Testis (tissue), 3 donors: ENCODE data around the gene GRAMD1B. TPM values are rescaled to one million over a fixed set of nuclear protein-coding genes. Genes with fewer than 3 reads are reported as not detected.

Experiments
- DNase-seq: peaks from one replicate; pipeline ENCODE4 v3.0.0-alpha.2; 2019
- H3K27ac ChIP-seq, 2 donors: fragments of 200-600 bp; sonication (generic); one replicate each; pipeline ENCODE4 v1.5.1; 2019
- H3K27me3 ChIP-seq: fragments of 200-600 bp; sonication (generic); one replicate; pipeline ENCODE4 v1.5.1; 2019
- H3K36me3 ChIP-seq: fragments of 200-600 bp; sonication (generic); one replicate; pipeline ENCODE4 v1.5.1; 2017; ENCODE audit warnings: low read depth; ENCODE audit errors: missing control alignments
- H3K4me1 ChIP-seq: fragments of 200-600 bp; sonication (generic); one replicate; pipeline ENCODE4 v1.5.1; 2019
- H3K4me3 ChIP-seq, 2 donors: fragments of 200-600 bp; sonication (generic); one replicate each; pipeline ENCODE4 v1.5.1; 2017 to 2019
- H3K9me3 ChIP-seq: fragments of 200-600 bp; sonication (generic); one replicate; pipeline ENCODE4 v1.5.1; 2017
- POLR2A ChIP-seq: fragments of 450-650 bp; IDR thresholded peaks from one replicate; pipeline ENCODE4 v1.6.1; 2017; ENCODE audit warnings: antibody characterized with exemption, mild to moderate bottlenecking, moderate library complexity
- WGBS, 2 donors: methylation state at CpG; one replicate each; pipeline ENCODE4 v1.1.5; 2018; 5-methylcytosine and 5-hydroxymethylcytosine counted together
- intact Hi-C: fragments of 100-400 bp; cut with DNase I; formaldehyde crosslinking; loops from one replicate; pipeline ENCODE4 v1.15.1; 2023; ENCODE audit warnings: low total_unique reads
- polyA plus RNA-seq: library from polyadenylated mRNA; stranded (reverse); fragments of 350-450 nt; fragmentation: Illumina TruSeq; extraction: RNeasy Lipid Tissue Mini Kit (QIAGEN cat#74804); gene quantifications from one replicate; pipeline ENCODE4 v1.2.3, GENCODE V29; 2014; ENCODE audit warnings: low read depth, low replicate concordance; ENCODE audit not compliant: insufficient read depth
- total RNA-seq, 2 donors: library from RNA; depleted of rRNA; stranded (reverse); fragments of >200 nt; gene quantifications; one replicate each; pipeline ENCODE4 v1.2.3, GENCODE V29; 2016
- TF ChIP-seq, protein P1 (sequence below), 3 experiments: fragments of 450-650 bp in 2 of 3; fragments of 200-600 bp in 1 of 3; sonication (generic) in 1 of 3; IDR thresholded peaks; one replicate each; pipeline ENCODE4 v1.5.1; 2016 to 2019; ENCODE audit warnings: antibody characterized with exemption in 3 of 3, mild to moderate bottlenecking in 2 of 3, moderate library complexity in 1 of 3

The GRAMD1B gene
- total and polyA plus RNA-seq, 3 donors from 2014 or later, result 48.1 to 78.9 (median 48.9) TPM

DNA sequence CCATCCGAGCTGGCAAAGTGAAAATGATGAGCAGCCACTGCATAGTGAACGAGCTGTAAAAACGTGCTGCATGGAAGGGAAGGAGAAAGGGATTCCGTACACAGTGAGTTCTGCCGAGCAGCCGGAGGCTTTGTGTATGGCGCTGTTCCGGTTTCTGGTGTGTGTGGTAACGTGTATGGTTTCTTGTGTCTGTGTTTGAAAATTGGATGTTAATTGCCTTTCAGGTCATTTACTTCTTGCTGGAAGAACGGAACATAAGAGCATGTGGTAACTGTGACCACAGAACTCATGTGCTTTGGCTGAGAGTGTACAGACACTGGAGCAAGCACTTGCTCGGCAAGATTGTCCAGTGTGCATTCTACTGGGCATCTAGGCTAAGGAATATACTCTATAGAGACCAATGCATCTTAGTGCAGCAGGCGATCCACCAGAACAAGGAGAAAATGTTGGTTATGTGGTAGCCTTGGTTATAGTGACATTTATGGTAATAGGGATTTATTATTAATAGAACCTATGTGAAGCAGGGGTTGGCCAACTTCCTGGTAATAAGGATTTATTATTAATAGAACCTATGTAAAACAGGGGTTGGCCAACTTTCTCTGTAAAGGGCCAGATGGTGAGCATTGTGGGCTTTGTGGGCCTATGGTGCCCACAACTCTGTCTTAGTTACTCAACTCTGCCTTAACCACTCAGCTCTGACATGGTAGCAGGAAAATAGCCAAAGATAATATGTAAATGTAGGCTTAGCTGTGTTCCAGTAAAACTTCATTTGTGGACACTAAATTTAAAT lies 49.2 kb downstream of the GRAMD1B start:
- H3K36me3 ChIP-seq, result no peaks in the 10 kb centered on the region
- no peak overlapping the region for H3K27ac ChIP-seq
- no peaks in the 10 kb centered on the region for H3K27me3 ChIP-seq
- intact Hi-C loops, result loop anchor here (5.0 kb wide), 2 partner anchors 72 to 177 kb away; no protein-coding TSS in a partner anchor
- peaks cover 15% of the 10 kb centered on the region for H3K4me1 ChIP-seq
- TF ChIP-seq, protein P1, sequence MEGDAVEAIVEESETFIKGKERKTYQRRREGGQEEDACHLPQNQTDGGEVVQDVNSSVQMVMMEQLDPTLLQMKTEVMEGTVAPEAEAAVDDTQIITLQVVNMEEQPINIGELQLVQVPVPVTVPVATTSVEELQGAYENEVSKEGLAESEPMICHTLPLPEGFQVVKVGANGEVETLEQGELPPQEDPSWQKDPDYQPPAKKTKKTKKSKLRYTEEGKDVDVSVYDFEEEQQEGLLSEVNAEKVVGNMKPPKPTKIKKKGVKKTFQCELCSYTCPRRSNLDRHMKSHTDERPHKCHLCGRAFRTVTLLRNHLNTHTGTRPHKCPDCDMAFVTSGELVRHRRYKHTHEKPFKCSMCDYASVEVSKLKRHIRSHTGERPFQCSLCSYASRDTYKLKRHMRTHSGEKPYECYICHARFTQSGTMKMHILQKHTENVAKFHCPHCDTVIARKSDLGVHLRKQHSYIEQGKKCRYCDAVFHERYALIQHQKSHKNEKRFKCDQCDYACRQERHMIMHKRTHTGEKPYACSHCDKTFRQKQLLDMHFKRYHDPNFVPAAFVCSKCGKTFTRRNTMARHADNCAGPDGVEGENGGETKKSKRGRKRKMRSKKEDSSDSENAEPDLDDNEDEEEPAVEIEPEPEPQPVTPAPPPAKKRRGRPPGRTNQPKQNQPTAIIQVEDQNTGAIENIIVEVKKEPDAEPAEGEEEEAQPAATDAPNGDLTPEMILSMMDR (IDR thresholded peaks at IDR 0.05), result no peak
- TF ChIP-seq POLR2A, result no peak
- no peak overlapping the region for H3K4me3 ChIP-seq
- H3K9me3 ChIP-seq, result no peaks in the 10 kb centered on the region
- DNase-seq, result no peak
- 73 to 76% methylated on average over 12 of the region's 12 CpGs for WGBS, 2 donors

DNA sequence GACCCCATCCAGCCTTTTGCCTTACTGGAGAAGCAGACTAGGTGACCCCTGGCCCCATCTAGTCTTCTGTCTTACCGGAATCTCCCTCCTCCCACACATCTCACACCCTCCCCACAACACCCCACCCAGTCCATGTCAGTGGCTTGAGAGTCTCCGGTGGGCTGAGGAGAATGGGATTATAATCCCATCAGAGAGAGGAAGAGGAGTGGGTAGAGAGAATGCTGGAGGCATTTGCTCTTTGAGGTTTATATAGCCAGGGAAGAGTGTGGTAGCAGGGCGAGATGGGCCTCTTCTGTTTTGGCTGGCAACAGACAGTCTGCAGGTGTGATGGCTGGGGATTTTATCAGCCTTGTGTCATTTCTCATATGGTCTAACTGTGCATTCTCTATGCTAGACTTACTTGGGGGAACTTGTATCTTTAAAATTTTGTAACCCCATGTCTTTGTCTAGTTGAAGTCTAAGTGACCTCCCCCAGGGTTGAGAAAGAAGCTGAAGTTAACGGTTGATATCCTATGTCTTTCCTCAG lies 50.3 kb downstream of the GRAMD1B start:
- intact Hi-C loops, result no loop called here
- 59 to 71% methylated on average over 4 of the region's 4 CpGs for WGBS, 2 donors
- H3K4me1 ChIP-seq, result peaks cover 6% of the 10 kb centered on the region
- no peak overlapping the region for H3K4me3 ChIP-seq
- no peak for TF ChIP-seq POLR2A
- TF ChIP-seq, protein P1 (IDR thresholded peaks at IDR 0.05), result no peak
- no peak for DNase-seq
- H3K27me3 ChIP-seq, result no peaks in the 10 kb centered on the region
- H3K36me3 ChIP-seq, result no peaks in the 10 kb centered on the region
- no peaks in the 10 kb centered on the region for H3K9me3 ChIP-seq
- no peak overlapping the region for H3K27ac ChIP-seq

DNA sequence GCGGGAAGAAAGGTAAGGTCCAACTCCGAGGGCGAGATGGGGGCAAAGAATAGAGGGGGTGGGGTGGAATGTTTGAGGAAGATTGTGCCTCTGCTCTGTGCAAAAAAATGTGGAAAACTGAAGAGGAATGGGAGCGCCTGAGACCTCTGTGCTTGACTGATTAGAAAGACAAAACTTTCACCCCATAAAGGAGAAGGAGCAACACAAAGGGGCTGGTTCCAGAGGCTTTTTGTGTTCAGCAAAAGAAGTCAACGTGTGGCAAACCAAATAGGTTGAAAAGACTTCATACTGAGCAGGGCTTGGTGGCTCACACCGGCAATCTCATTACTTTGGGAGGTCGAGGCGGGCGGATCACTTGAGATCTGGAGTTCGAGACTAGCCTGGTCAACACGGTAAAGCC lies 50.8 kb downstream of the GRAMD1B start:
- H3K9me3 ChIP-seq, result no peaks in the 10 kb centered on the region
- H3K36me3 ChIP-seq, result no peaks in the 10 kb centered on the region
- TF ChIP-seq, protein P1 (IDR thresholded peaks at IDR 0.05), result no peak
- no peak for TF ChIP-seq POLR2A
- no peak overlapping the region for H3K4me3 ChIP-seq
- DNase-seq, result no peak
- H3K27me3 ChIP-seq, result no peaks in the 10 kb centered on the region
- H3K4me1 ChIP-seq, result peaks cover under 1% of the 10 kb centered on the region
- WGBS, 2 donors, result 83 to 90% methylated on average over 9 to 11 of the region's 11 CpGs
- intact Hi-C loops, result no loop called here
- H3K27ac ChIP-seq, result no peak overlapping the region

DNA sequence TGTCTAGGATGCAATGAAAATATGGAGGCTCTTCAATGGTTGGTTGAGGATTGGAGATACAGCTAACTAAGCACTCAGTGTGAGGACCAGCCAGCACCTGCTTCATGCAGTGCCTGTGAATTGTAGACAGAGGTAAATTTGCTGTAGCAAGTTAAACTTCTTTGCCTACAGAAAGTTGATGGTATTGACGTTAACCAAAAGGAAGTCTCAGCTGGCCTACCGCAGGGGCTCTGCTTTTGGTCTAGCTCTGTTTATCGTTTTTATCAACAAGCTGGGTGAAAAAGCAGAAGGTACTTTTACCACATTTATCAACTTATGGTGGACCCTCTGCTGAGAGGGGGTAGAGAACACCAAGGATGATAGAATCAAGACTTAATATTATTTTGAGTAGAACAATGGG lies 51.6 kb downstream of the GRAMD1B start:
- no peak overlapping the region for H3K27ac ChIP-seq
- H3K4me3 ChIP-seq, result no peak overlapping the region
- no peak for DNase-seq
- intact Hi-C loops, result no loop called here
- H3K4me1 ChIP-seq, result no peaks in the 10 kb centered on the region
- no peak for TF ChIP-seq POLR2A
- TF ChIP-seq, protein P1 (IDR thresholded peaks at IDR 0.05), result no peak
- H3K9me3 ChIP-seq, result no peaks in the 10 kb centered on the region
- no peaks in the 10 kb centered on the region for H3K36me3 ChIP-seq
- WGBS, 2 donors, result 83 to 89% methylated on average over 3 of the region's 3 CpGs
- no peaks in the 10 kb centered on the region for H3K27me3 ChIP-seq
